IMR-90 (cell line): ENCODE results near the gene SLC16A14. TPM values are rescaled to one million over a fixed set of nuclear protein-coding genes. Genes with fewer than 3 reads are reported as not detected.

ENCODE experiments used
- ATAC-seq: fragments of 200-7000 bp; cut with Tn5 transposase; 2 replicates; pipeline ENCODE4 v1.9.1; 2020; ENCODE audit warnings: low read depth, mild to moderate bottlenecking, moderate library complexity
- BruUV-seq: library from RNA; stranded (reverse); fragments of 400-500 nt; replicated peaks from 2 replicates; lab custom pipeline; 2021; lab: Mats Ljungman, UMichigan
- CTCF ChIA-PET: fragments of 300-600 bp; formaldehyde crosslinking; extraction: SDS; loops from one replicate; lab custom pipeline; 2021; ENCODE audit warnings: antibody characterized with exemption; lab: Yijun Ruan, JAX
- POLR2A ChIA-PET: fragments of 300-600 bp; sonication (Branson Sonifier 250); formaldehyde crosslinking; loops from one replicate; lab custom pipeline; 2022; ENCODE audit warnings: antibody characterized with exemption; ENCODE audit not compliant: unreplicated experiment; lab: Charles Lee
- DNase-seq: peaks from one replicate; pipeline ENCODE4 v3.0.0; 2013
- H2AFZ ChIP-seq: replicated peaks from 2 replicates; pipeline ENCODE3; 2013; ENCODE audit warnings: low read length, mild to moderate bottlenecking; ENCODE audit not compliant: poor library complexity
- H2AK5ac ChIP-seq: 2 replicates; pipeline ENCODE4 v1.6.1; 2013; ENCODE audit warnings: low read depth, low read length, inconsistent platforms
- H2AK9ac ChIP-seq: replicated peaks from 2 replicates; pipeline ENCODE3; 2013; ENCODE audit warnings: mild to moderate bottlenecking, low read depth, low read length, moderate library complexity; ENCODE audit not compliant: poor library complexity
- H2BK120ac ChIP-seq: 2 replicates; pipeline ENCODE4 v1.6.1; 2013; ENCODE audit warnings: low read depth, low read length, inconsistent platforms
- H2BK15ac ChIP-seq: 3 replicates; pipeline ENCODE4 v1.6.1; 2013; ENCODE audit warnings: low read depth, low read length, inconsistent platforms
- H2BK20ac ChIP-seq: 2 replicates; pipeline ENCODE4 v1.6.1; 2013; ENCODE audit warnings: low read depth, mild to moderate bottlenecking, inconsistent platforms, low read length, moderate library complexity
- H2BK5ac ChIP-seq: 2 replicates; pipeline ENCODE4 v1.6.1; 2013; ENCODE audit warnings: mild to moderate bottlenecking, low read depth, low read length, inconsistent platforms; ENCODE audit not compliant: poor library complexity, severe bottlenecking
- H3K14ac ChIP-seq: replicated peaks from 2 replicates; pipeline ENCODE4 v1.6.1; 2013; ENCODE audit warnings: low read depth, low read length, inconsistent platforms
- H3K18ac ChIP-seq: 2 replicates; pipeline ENCODE4 v1.6.1; 2013; ENCODE audit warnings: low read depth, low read length, control low read depth
- H3K23ac ChIP-seq: 2 replicates; pipeline ENCODE4 v1.6.1; 2013; ENCODE audit warnings: low read depth, low read length, inconsistent platforms
- H3K27ac ChIP-seq: 2 replicates; pipeline ENCODE4 v1.5.1; 2013; ENCODE audit warnings: mild to moderate bottlenecking, control low read depth, low read length; ENCODE audit not compliant: insufficient read depth
- H3K27me3 ChIP-seq: 2 replicates; pipeline ENCODE4 v1.6.1; 2013; ENCODE audit warnings: low read length; ENCODE audit not compliant: control insufficient read depth, insufficient read depth
- H3K36me3 ChIP-seq: 2 replicates; pipeline ENCODE4 v1.6.1; 2013; ENCODE audit warnings: low read length, mixed read lengths; ENCODE audit not compliant: control insufficient read depth, insufficient read depth
- H3K4ac ChIP-seq: 2 replicates; pipeline ENCODE4 v1.6.1; 2013; ENCODE audit warnings: low read depth, low read length, inconsistent platforms
- H3K4me1 ChIP-seq: 2 replicates; pipeline ENCODE4 v1.6.1; 2013; ENCODE audit warnings: low read length, mixed read lengths; ENCODE audit not compliant: control insufficient read depth, insufficient read depth
- H3K4me2 ChIP-seq: 2 replicates; pipeline ENCODE4 v1.6.1; 2013; ENCODE audit warnings: low read depth, mild to moderate bottlenecking, control low read depth, low read length, moderate library complexity
- H3K4me3 ChIP-seq: 2 replicates; pipeline ENCODE4 v1.5.1; 2013; ENCODE audit warnings: low read depth, mild to moderate bottlenecking, control low read depth, low read length, moderate library complexity; ENCODE audit not compliant: insufficient read depth
- H3K56ac ChIP-seq: 2 replicates; pipeline ENCODE4 v1.6.1; 2013; ENCODE audit warnings: low read length, inconsistent platforms; ENCODE audit not compliant: insufficient read depth; ENCODE audit errors: extremely low read depth
- H3K79me1 ChIP-seq, 2 experiments: 2 replicates each; pipeline ENCODE4 v1.6.1; 2013; ENCODE audit warnings: low read length in 2 of 2, inconsistent platforms in 1 of 2, low read depth in 1 of 2
- H3K9ac ChIP-seq: 2 replicates; pipeline ENCODE4 v1.6.1; 2013; ENCODE audit warnings: low read depth, low read length, control low read depth
- H3K9me1 ChIP-seq: 2 replicates; pipeline ENCODE4 v1.6.1; 2013; ENCODE audit warnings: low read length, inconsistent platforms; ENCODE audit not compliant: insufficient read depth
- H3K9me3 ChIP-seq: 2 replicates; pipeline ENCODE4 v1.6.1; 2013; ENCODE audit warnings: low read length; ENCODE audit not compliant: control insufficient read depth, insufficient read depth
- H4K20me1 ChIP-seq: 2 replicates; pipeline ENCODE4 v1.6.1; 2013; ENCODE audit warnings: low read length, inconsistent platforms; ENCODE audit not compliant: insufficient read depth
- H4K5ac ChIP-seq: 2 replicates; pipeline ENCODE4 v1.6.1; 2013; ENCODE audit warnings: mild to moderate bottlenecking, low read depth, low read length, control low read depth
- H4K8ac ChIP-seq, 2 experiments: 2 replicates each; pipeline ENCODE4 v1.6.1; 2013; ENCODE audit warnings: low read depth in 2 of 2, low read length in 2 of 2, control low read depth in 1 of 2, inconsistent platforms in 1 of 2
- H4K91ac ChIP-seq: 2 replicates; pipeline ENCODE4 v1.6.1; 2013; ENCODE audit warnings: low read depth, low read length, inconsistent platforms; ENCODE audit not compliant: insufficient read depth
- BHLHE40 ChIP-seq: fragments of 150-350 bp; IDR thresholded peaks from 2 replicates; pipeline ENCODE4 v1.6.1; 2016; ENCODE audit warnings: mild to moderate bottlenecking, low read depth, low read length
- CEBPB ChIP-seq: IDR thresholded peaks from 2 replicates; pipeline ENCODE4 v1.6.1; 2012; ENCODE audit warnings: low read depth, low read length, improper control_type of control experiment
- CHD1 ChIP-seq: IDR thresholded peaks from 2 replicates; pipeline ENCODE4 v1.6.1; 2012; ENCODE audit warnings: low read depth, low read length, improper control_type of control experiment
- FOS ChIP-seq: fragments of 150-350 bp; IDR thresholded peaks from 2 replicates; pipeline ENCODE4 v1.6.1; 2016; ENCODE audit warnings: low read depth, low read length
- MAFK ChIP-seq: IDR thresholded peaks from 2 replicates; pipeline ENCODE4 v1.6.1; 2012; ENCODE audit warnings: low read depth, low read length, improper control_type of control experiment
- MAZ ChIP-seq: IDR thresholded peaks from 2 replicates; pipeline ENCODE4 v1.6.1; 2012; ENCODE audit warnings: low read depth, mild to moderate bottlenecking, low read length, improper control_type of control experiment, moderate library complexity, borderline replicate concordance
- MXI1 ChIP-seq: IDR thresholded peaks from 2 replicates; pipeline ENCODE4 v1.6.1; 2012; ENCODE audit warnings: low read depth, mild to moderate bottlenecking, low read length, moderate library complexity, borderline replicate concordance
- NFE2L2 ChIP-seq: fragments of 150-350 bp; IDR thresholded peaks from 2 replicates; pipeline ENCODE4 v1.6.1; 2016; ENCODE audit warnings: low read depth, mild to moderate bottlenecking, low read length
- POLR2A ChIP-seq: IDR thresholded peaks from 2 replicates; pipeline ENCODE4 v1.6.1; 2012; ENCODE audit warnings: mild to moderate bottlenecking, low read depth, low read length
- RAD21 ChIP-seq: IDR thresholded peaks from 2 replicates; pipeline ENCODE4 v1.6.1; 2012; ENCODE audit warnings: low read length, improper control_type of control experiment
- RCOR1 ChIP-seq: IDR thresholded peaks from 2 replicates; pipeline ENCODE4 v1.6.1; 2012; ENCODE audit warnings: mild to moderate bottlenecking, low read length, improper control_type of control experiment; ENCODE audit not compliant: insufficient replicate concordance
- RFX5 ChIP-seq: IDR thresholded peaks from 2 replicates; pipeline ENCODE4 v1.8.0; 2012; ENCODE audit warnings: low read depth, mild to moderate bottlenecking, low read length, moderate library complexity
- SMC3 ChIP-seq: fragments of 150-350 bp; IDR thresholded peaks from 2 replicates; pipeline ENCODE4 v1.6.1; 2016; ENCODE audit warnings: low read depth, mild to moderate bottlenecking, antibody characterized with exemption, low read length, moderate library complexity
- WGBS, 2 experiments: methylation state at CpG; one replicate each; pipeline versions ENCODE4 v1.1.5 to v1.1.7; 2013; ENCODE audit warnings: missing lambda C conversion rate in 2 of 2; ENCODE audit not compliant: insufficient read length in 1 of 2; ENCODE audit errors: extremely low coverage in 2 of 2; 5-methylcytosine and 5-hydroxymethylcytosine counted together
- dilution Hi-C: fragments of 300-500 bp; cut with HindIII; formaldehyde crosslinking; loops from one replicate; pipeline ENCODE4 v1.14.3; 2018; ENCODE audit warnings: low sequenced_read_pairs; ENCODE audit not compliant: unreplicated experiment
- in situ Hi-C: fragments of 300-500 bp; cut with MboI; formaldehyde crosslinking; loops from 3 replicates; pipeline ENCODE4 v1.14.3; 2019; ENCODE audit warnings: low sequenced_read_pairs, inconsistent platforms, mixed read lengths
- intact Hi-C: fragments of 100-400 bp; cut with micrococcal nuclease; formaldehyde crosslinking; loops from 2 replicates; pipeline ENCODE4 v1.10.0; 2022
- polyA plus RNA-seq, 3 experiments: library from polyadenylated mRNA; depleted of rRNA; stranded (reverse); fragments of >200 nt; gene quantifications; 2 replicates each; pipeline ENCODE4 v1.2.3, GENCODE V29; 2012; ENCODE audit warnings: low replicate concordance in 1 of 3
- total RNA-seq: library from RNA; depleted of rRNA; stranded (reverse); fragments of >200 nt; gene quantifications from 2 replicates; pipeline ENCODE4 v1.2.3, GENCODE V29; 2012
- TF ChIP-seq, protein P1 (sequence below): conservative IDR thresholded peaks from 2 replicates; pipeline ENCODE4 v1.5.1; 2012; ENCODE audit warnings: mild to moderate bottlenecking, low read depth, low read length, improper control_type of control experiment
- TF ChIP-seq, protein P2 (sequence below): fragments of 150-350 bp; IDR thresholded peaks from 2 replicates; pipeline ENCODE4 v1.6.1; 2016; ENCODE audit warnings: low read depth, mild to moderate bottlenecking, low read length, moderate library complexity, borderline replicate concordance
- TF ChIP-seq, protein P3 (sequence below): fragments of 150-350 bp; IDR thresholded peaks from 2 replicates; pipeline ENCODE4 v1.6.1; 2017; ENCODE audit warnings: mild to moderate bottlenecking, antibody characterized with exemption, low read length, low read depth

Gene SLC16A14
- total and polyA plus RNA-seq, 2 of the 4 experiments (the other 2 are of a cell fraction): 0.79 to 0.90 TPM

DNA sequence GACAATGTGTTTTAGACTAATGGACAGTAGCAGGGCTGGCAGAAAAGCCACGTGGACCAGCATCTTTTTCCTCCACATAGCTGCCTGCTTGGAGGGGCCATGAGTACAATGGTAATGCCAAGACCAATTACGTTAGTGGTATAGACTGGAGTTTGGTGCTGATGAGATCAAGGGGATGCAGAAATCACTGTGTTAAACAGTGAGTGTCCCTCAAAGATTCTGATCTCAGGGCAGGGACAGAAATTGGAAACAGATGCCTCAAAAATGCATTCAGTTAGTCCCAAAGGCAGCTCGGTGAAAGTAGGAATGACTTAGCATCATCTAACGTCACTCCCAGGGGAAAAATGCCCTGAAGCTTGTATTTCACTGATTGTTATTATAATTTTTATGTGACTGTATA is 72.4 kb downstream of the SLC16A14 start:
- no CpG with 5 or more reads among the region's 4 CpGs for WGBS, 2 experiments

More for the DNA sequence above, 72.4 kb downstream of the SLC16A14 start:
- no peak overlapping the region for H4K8ac ChIP-seq
- H3K27me3 ChIP-seq: no peaks in the 10 kb centered on the region
- no peak overlapping the region for H2BK20ac ChIP-seq
- H3K4me3 ChIP-seq: no peak overlapping the region
- CTCF ChIA-PET: interaction anchor here (0.6 kb wide), 1 partner anchor 143 kb away, joined by 3 read pairs; no protein-coding TSS in a partner anchor
- no peaks in the 10 kb centered on the region for H3K79me1 ChIP-seq
- POLR2A ChIA-PET: no interaction called here
- H2AFZ ChIP-seq: no peak overlapping the region
- no peak overlapping the region for H3K14ac ChIP-seq
- H2AK9ac ChIP-seq: no peak overlapping the region
- H2BK15ac ChIP-seq: no peak overlapping the region
- no peak overlapping the region for H3K4me2 ChIP-seq
- no peak overlapping the region for H3K9ac ChIP-seq
- in situ Hi-C loops (no loop called here), intact Hi-C loops (no loop called here), dilution Hi-C loops (no loop called here)
- no peak overlapping the region for H3K23ac ChIP-seq
- no peak overlapping the region for H4K5ac ChIP-seq
- H3K36me3 ChIP-seq: no peaks in the 10 kb centered on the region
- ATAC-seq (no peak), DNase-seq (no peak)
- H2AK5ac ChIP-seq: no peak overlapping the region
- H3K9me3 ChIP-seq: no peaks in the 10 kb centered on the region; the same call in 1 of the 2 replicates
- no peaks in the 10 kb centered on the region for H3K4me1 ChIP-seq
- no peak overlapping the region for H3K18ac ChIP-seq
- no peaks in the 10 kb centered on the region for H3K9me1 ChIP-seq
- no peak overlapping the region for H3K4ac ChIP-seq
- no peak overlapping the region for H3K27ac ChIP-seq
- no peak overlapping the region for H2BK5ac ChIP-seq
- no peak overlapping the region for H2BK120ac ChIP-seq
- H4K20me1 ChIP-seq: no peaks in the 10 kb centered on the region
- TF ChIP-seq FOS (no peak), NFE2L2 (no peak), MAFK (no peak), CEBPB (no peak), RAD21 (no peak), RCOR1 (no peak), POLR2A (no peak), BHLHE40 (no peak), RFX5 (no peak), MAZ (no peak), MXI1 (no peak), CHD1 (no peak), SMC3 (no peak)
- TF ChIP-seq, protein P1, sequence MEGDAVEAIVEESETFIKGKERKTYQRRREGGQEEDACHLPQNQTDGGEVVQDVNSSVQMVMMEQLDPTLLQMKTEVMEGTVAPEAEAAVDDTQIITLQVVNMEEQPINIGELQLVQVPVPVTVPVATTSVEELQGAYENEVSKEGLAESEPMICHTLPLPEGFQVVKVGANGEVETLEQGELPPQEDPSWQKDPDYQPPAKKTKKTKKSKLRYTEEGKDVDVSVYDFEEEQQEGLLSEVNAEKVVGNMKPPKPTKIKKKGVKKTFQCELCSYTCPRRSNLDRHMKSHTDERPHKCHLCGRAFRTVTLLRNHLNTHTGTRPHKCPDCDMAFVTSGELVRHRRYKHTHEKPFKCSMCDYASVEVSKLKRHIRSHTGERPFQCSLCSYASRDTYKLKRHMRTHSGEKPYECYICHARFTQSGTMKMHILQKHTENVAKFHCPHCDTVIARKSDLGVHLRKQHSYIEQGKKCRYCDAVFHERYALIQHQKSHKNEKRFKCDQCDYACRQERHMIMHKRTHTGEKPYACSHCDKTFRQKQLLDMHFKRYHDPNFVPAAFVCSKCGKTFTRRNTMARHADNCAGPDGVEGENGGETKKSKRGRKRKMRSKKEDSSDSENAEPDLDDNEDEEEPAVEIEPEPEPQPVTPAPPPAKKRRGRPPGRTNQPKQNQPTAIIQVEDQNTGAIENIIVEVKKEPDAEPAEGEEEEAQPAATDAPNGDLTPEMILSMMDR: no peak
- TF ChIP-seq, protein P2, sequence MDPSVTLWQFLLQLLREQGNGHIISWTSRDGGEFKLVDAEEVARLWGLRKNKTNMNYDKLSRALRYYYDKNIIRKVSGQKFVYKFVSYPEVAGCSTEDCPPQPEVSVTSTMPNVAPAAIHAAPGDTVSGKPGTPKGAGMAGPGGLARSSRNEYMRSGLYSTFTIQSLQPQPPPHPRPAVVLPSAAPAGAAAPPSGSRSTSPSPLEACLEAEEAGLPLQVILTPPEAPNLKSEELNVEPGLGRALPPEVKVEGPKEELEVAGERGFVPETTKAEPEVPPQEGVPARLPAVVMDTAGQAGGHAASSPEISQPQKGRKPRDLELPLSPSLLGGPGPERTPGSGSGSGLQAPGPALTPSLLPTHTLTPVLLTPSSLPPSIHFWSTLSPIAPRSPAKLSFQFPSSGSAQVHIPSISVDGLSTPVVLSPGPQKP: no peak
- TF ChIP-seq, protein P3, sequence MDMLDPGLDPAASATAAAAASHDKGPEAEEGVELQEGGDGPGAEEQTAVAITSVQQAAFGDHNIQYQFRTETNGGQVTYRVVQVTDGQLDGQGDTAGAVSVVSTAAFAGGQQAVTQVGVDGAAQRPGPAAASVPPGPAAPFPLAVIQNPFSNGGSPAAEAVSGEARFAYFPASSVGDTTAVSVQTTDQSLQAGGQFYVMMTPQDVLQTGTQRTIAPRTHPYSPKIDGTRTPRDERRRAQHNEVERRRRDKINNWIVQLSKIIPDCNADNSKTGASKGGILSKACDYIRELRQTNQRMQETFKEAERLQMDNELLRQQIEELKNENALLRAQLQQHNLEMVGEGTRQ: no peak
- H4K91ac ChIP-seq: no peak overlapping the region
- no TSS peak for BruUV-seq
- H3K56ac ChIP-seq: no peak overlapping the region
